B cell (primary cell): ENCODE data around the gene TJP2. TPM values are rescaled to one million over a fixed set of nuclear protein-coding genes. Genes with fewer than 3 reads are reported as not detected.

Experiments used
- ATAC-seq: fragments of 200-7000 bp; cut with Tn5 transposase; one replicate; pipeline ENCODE4 v1.10.0; 2021; ENCODE audit warnings: low read depth, mild to moderate bottlenecking, moderate number of reproducible peaks, moderate library complexity
- CTCF ChIA-PET: fragments of 350-600 bp; sonication (Branson Sonifier 250); formaldehyde crosslinking; loops from one replicate; lab custom pipeline; 2021; ENCODE audit warnings: antibody characterized with exemption, inconsistent platforms; lab: Charles Lee
- POLR2A ChIA-PET: fragments of 350-600 bp; sonication (Branson Sonifier 250); formaldehyde crosslinking; loops from one replicate; lab custom pipeline; 2021; ENCODE audit warnings: antibody characterized with exemption; lab: Charles Lee
- DNase-seq: peaks from one replicate; pipeline ENCODE4 v3.0.0; 2013
- H2AFZ ChIP-seq: 2 replicates; pipeline ENCODE4 v1.6.1; 2012; ENCODE audit warnings: mild to moderate bottlenecking, low read depth, low read length; ENCODE audit not compliant: insufficient read depth, poor library complexity, severe bottlenecking
- H3K27ac ChIP-seq, 2 donors: 1 replicate in 1 of 2; 2 replicates in 1 of 2; pipeline ENCODE4 v1.5.1; 2012 to 2013; ENCODE audit warnings: low read length in 2 of 2, mild to moderate bottlenecking in 2 of 2, moderate library complexity in 1 of 2
- H3K27me3 ChIP-seq, 4 experiments: fragments of 200-600 bp in 1 of 4; sonication (generic) in 1 of 4; replicated peaks in 1 of 4; 1 replicate in 2 of 4; 2 replicates in 2 of 4; pipeline versions ENCODE4 v1.6.1 to v1.7.0; 2013 to 2016; ENCODE audit warnings: low read length in 3 of 4, mild to moderate bottlenecking in 2 of 4, mixed read lengths in 1 of 4, moderate library complexity in 1 of 4; ENCODE audit not compliant: insufficient read depth in 4 of 4, control insufficient read depth in 3 of 4; ENCODE audit errors: control extremely low read depth in 1 of 4
- H3K36me3 ChIP-seq, 2 experiments: replicated peaks in 1 of 2; 1 replicate in 1 of 2; 2 replicates in 1 of 2; pipeline versions ENCODE4 v1.6.1 to v1.7.1; 2013; ENCODE audit warnings: low read length in 1 of 2; ENCODE audit not compliant: insufficient read depth in 2 of 2, control insufficient read depth in 1 of 2; ENCODE audit errors: control extremely low read depth in 1 of 2, extremely low read depth in 1 of 2
- H3K4me1 ChIP-seq, 2 donors: fragments of 200-600 bp in 1 of 2; sonication (generic) in 1 of 2; 1 replicate in 1 of 2; 2 replicates in 1 of 2; pipeline versions ENCODE4 v1.5.1 to v1.6.1; 2013 to 2017; ENCODE audit warnings: low read length in 2 of 2; ENCODE audit not compliant: control insufficient read depth in 2 of 2, insufficient read depth in 2 of 2
- H3K4me2 ChIP-seq: replicated peaks from 2 replicates; pipeline ENCODE3; 2012; ENCODE audit warnings: mild to moderate bottlenecking, low read depth, low read length; ENCODE audit not compliant: poor library complexity, severe bottlenecking
- H3K4me3 ChIP-seq, 5 experiments: fragments of 200-600 bp in 1 of 5; sonication (generic) in 1 of 5; 1 replicate in 3 of 5; 2 replicates in 2 of 5; pipeline versions ENCODE4 v1.5.1 to v1.7.0; 2011 to 2016; ENCODE audit warnings: low read length in 4 of 5, mild to moderate bottlenecking in 4 of 5, low read depth in 2 of 5, control low read depth in 1 of 5, moderate library complexity in 1 of 5; ENCODE audit not compliant: insufficient read depth in 1 of 5; ENCODE audit errors: control extremely low read depth in 1 of 5, extremely low read depth in 1 of 5
- H3K79me2 ChIP-seq: fragments of 200-600 bp; sonication (generic); one replicate; pipeline ENCODE4 v1.6.0; 2016; ENCODE audit warnings: low read length; ENCODE audit not compliant: control insufficient read depth, insufficient read depth
- H3K9ac ChIP-seq: fragments of 200-600 bp; sonication (generic); 2 replicates; pipeline ENCODE4 v1.6.1; 2017; ENCODE audit warnings: mild to moderate bottlenecking, low read length, moderate library complexity
- H3K9me3 ChIP-seq, 3 donors: one replicate each; pipeline versions ENCODE4 v1.6.1 to v1.7.1; 2013; ENCODE audit warnings: low read length in 2 of 3; ENCODE audit not compliant: control insufficient read depth in 2 of 3, insufficient read depth in 1 of 3; ENCODE audit errors: control extremely low read depth in 1 of 3
- H4K20me1 ChIP-seq: 2 replicates; pipeline ENCODE4 v1.6.0; 2012; ENCODE audit warnings: mild to moderate bottlenecking, low read length; ENCODE audit not compliant: insufficient read depth, control insufficient read depth, poor library complexity, severe bottlenecking
- H3K27ac Mint-ChIP-seq: one replicate; pipeline ENCODE4 v1.8.0; 2021; ENCODE audit warnings: mixed read lengths
- H3K27me3 Mint-ChIP-seq: one replicate; pipeline ENCODE4 v1.8.0; 2021; ENCODE audit warnings: mixed read lengths
- H3K4me1 Mint-ChIP-seq: one replicate; pipeline ENCODE4 v1.8.0; 2021; ENCODE audit warnings: mixed read lengths
- H3K4me3 Mint-ChIP-seq: one replicate; pipeline ENCODE4 v1.8.0; 2021; ENCODE audit warnings: mixed read lengths
- H3K9me3 Mint-ChIP-seq: one replicate; pipeline ENCODE4 v1.8.0; 2022; ENCODE audit warnings: mixed read lengths; ENCODE audit not compliant: insufficient read depth
- EZH2 ChIP-seq: IDR thresholded peaks from 2 replicates; pipeline ENCODE4 v1.6.1; 2012; ENCODE audit warnings: borderline replicate concordance, low read depth, mild to moderate bottlenecking, moderate library complexity, low read length; ENCODE audit not compliant: insufficient read depth, poor library complexity, severe bottlenecking
- WGBS: methylation state at CpG from one replicate; pipeline ENCODE4 v1.1.5; 2013; ENCODE audit warnings: missing lambda C conversion rate; ENCODE audit not compliant: insufficient coverage; 5-methylcytosine and 5-hydroxymethylcytosine counted together
- intact Hi-C: fragments of 100-400 bp; cut with micrococcal nuclease; formaldehyde crosslinking; loops from one replicate; pipeline ENCODE4 v1.10.0; 2022
- polyA plus RNA-seq: library from polyadenylated mRNA; depleted of rRNA; stranded (reverse); fragments of >200 nt; gene quantifications from 2 replicates; pipeline ENCODE4 v1.2.3, GENCODE V29; 2012
- total RNA-seq, 2 donors: library from RNA; stranded (reverse); fragments of 120-200 nt in 1 of 2; gene quantifications; 1 replicate in 1 of 2; 2 replicates in 1 of 2; pipeline versions ENCODE4 v1.2.3 to v1.2.4, GENCODE V29; 2013 to 2022
- TF ChIP-seq, protein P1 (sequence below): fragments of 200-600 bp; IDR thresholded peaks from one replicate; pipeline ENCODE4 v1.8.0; 2022; ENCODE audit warnings: antibody characterized with exemption, mild to moderate bottlenecking

TJP2 gene
- total and polyA plus RNA-seq, 2 donors (not counting 1 experiment from before 2014, with no cell fraction given): 1.2 to 2.3 TPM

DNA sequence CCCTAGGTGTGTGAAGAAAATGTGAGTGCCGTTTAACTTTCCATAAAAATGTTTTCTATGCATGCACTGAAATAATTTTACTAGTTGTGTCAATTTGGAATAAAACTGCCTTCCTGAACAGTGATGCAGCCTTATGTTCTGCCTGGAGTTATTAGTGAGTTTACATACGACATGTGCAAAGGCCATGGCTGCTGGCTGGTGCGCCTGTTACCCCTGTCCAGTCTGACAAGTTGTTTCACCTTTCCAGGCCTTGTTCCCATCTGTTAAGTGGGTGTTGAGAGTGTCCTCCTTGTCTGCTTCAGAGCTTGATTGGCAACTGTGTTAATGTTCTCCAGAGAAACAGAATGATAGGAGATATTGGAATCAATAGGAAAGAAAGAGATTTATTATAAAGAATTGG lies 60.6 kb downstream of the TJP2 start:
- H3K27ac Mint-ChIP-seq: no peak overlapping the region

DNA sequence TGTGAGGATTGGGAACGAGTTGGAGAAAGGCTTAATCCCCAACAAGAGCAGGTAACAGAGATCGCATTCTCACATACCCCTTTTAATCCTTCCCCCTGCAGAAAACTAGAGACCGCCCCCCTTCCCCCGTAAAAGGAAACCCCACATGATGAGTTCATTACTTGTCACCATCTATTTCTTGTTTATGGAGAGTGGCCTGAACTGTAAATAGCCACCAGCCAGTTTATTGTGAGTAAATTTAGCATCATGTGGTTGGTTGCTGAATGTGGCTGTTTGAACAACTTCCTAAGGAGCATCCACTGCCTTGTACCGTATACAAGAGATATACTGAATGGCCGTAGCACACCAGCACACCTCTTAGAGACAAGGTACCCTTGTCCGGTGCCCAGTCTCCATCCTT lies 62.1 kb downstream of the TJP2 start:
- Histone ChIP-seq H3K79me2 (no peaks in the 10 kb centered on the region), H3K27me3 (no peaks in the 10 kb centered on the region), H3K9me3 (no peaks in the 10 kb centered on the region), H3K9ac (no peak overlapping the region), H3K36me3 (no peaks in the 10 kb centered on the region), H4K20me1 (no peaks in the 10 kb centered on the region), H2AFZ (no peak overlapping the region), H3K27ac (no peak overlapping the region), H3K4me3 (no peak overlapping the region), H3K4me2 (no peak overlapping the region), H3K4me1 (no peaks in the 10 kb centered on the region)
- ChIA-PET CTCF (no interaction called here), POLR2A (no interaction called here)
- 0% methylated on average over 1 of the region's 7 CpGs for WGBS
- Mint-ChIP-seq H3K4me3 (no peak overlapping the region), H3K27me3 (no peaks in the 10 kb centered on the region), H3K27ac (no peak overlapping the region), H3K4me1 (no peaks in the 10 kb centered on the region), H3K9me3 (no peaks in the 10 kb centered on the region)
- ATAC-seq: no peak
- intact Hi-C loops: no loop called here
- no peak for TF ChIP-seq EZH2
- TF ChIP-seq, protein P1, sequence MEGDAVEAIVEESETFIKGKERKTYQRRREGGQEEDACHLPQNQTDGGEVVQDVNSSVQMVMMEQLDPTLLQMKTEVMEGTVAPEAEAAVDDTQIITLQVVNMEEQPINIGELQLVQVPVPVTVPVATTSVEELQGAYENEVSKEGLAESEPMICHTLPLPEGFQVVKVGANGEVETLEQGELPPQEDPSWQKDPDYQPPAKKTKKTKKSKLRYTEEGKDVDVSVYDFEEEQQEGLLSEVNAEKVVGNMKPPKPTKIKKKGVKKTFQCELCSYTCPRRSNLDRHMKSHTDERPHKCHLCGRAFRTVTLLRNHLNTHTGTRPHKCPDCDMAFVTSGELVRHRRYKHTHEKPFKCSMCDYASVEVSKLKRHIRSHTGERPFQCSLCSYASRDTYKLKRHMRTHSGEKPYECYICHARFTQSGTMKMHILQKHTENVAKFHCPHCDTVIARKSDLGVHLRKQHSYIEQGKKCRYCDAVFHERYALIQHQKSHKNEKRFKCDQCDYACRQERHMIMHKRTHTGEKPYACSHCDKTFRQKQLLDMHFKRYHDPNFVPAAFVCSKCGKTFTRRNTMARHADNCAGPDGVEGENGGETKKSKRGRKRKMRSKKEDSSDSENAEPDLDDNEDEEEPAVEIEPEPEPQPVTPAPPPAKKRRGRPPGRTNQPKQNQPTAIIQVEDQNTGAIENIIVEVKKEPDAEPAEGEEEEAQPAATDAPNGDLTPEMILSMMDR: no peak
- no peak for DNase-seq

More for the DNA sequence above, 60.6 kb downstream of the TJP2 start:
- POLR2A ChIA-PET: no interaction called here
- H3K27me3 ChIP-seq: no peaks in the 10 kb centered on the region
- ATAC-seq (no peak), DNase-seq (no peak)
- H2AFZ ChIP-seq: no peak overlapping the region
- no peak overlapping the region for H3K4me3 ChIP-seq
- H3K9ac ChIP-seq: no peak overlapping the region
- no peaks in the 10 kb centered on the region for H3K79me2 ChIP-seq
- H4K20me1 ChIP-seq: no peaks in the 10 kb centered on the region
- no peak overlapping the region for H3K27ac ChIP-seq
- CTCF ChIA-PET: no interaction called here
- Mint-ChIP-seq H3K4me3 (no peak overlapping the region), H3K9me3 (no peaks in the 10 kb centered on the region), H3K27me3 (no peaks in the 10 kb centered on the region), H3K4me1 (no peaks in the 10 kb centered on the region)
- H3K9me3 ChIP-seq: no peaks in the 10 kb centered on the region
- H3K4me2 ChIP-seq: no peak overlapping the region
- no peaks in the 10 kb centered on the region for H3K36me3 ChIP-seq
- TF ChIP-seq, protein P1: no peak
- TF ChIP-seq EZH2: no peak
- intact Hi-C loops: no loop called here
- H3K4me1 ChIP-seq: no peaks in the 10 kb centered on the region
- 67% methylated on average over 3 of the region's 3 CpGs for WGBS
